Colonic mucosa (tissue), 4 donors: ENCODE data around the gene FBF1. TPM values are rescaled to one million over a fixed set of nuclear protein-coding genes. Genes with fewer than 3 reads are reported as not detected.
A peak's percentile ranks its signal among the peaks of the same experiment; 100 is the strongest.

Experiments used
- DNase-seq: peaks from one replicate; pipeline ENCODE4 v3.0.0-alpha.2; 2020
- H3K27ac ChIP-seq: fragments of 200-600 bp; one replicate; pipeline ENCODE4 v1.8.0; 2021
- H3K27me3 ChIP-seq: fragments of 200-600 bp; one replicate; pipeline ENCODE4 v1.8.0; 2021
- H3K36me3 ChIP-seq: fragments of 200-600 bp; one replicate; pipeline ENCODE4 v1.8.0; 2021
- H3K4me1 ChIP-seq: fragments of 200-600 bp; one replicate; pipeline ENCODE4 v1.8.0; 2021; ENCODE audit warnings: mild to moderate bottlenecking
- H3K4me3 ChIP-seq: fragments of 200-600 bp; one replicate; pipeline ENCODE4 v1.8.0; 2021
- H3K9ac ChIP-seq, 2 donors: one replicate each; pipeline ENCODE4 v1.7.0; 2013; ENCODE audit warnings: control low read depth in 2 of 2, low read depth in 2 of 2, low read length in 2 of 2
- H3K9me3 ChIP-seq: fragments of 200-600 bp; one replicate; pipeline ENCODE4 v1.8.0; 2021
- CTCF ChIP-seq: fragments of 200-600 bp; IDR thresholded peaks from one replicate; pipeline ENCODE4 v1.8.0; 2022; ENCODE audit warnings: antibody characterized with exemption, mild to moderate bottlenecking
- intact Hi-C: fragments of 100-400 bp; cut with DNase I; formaldehyde crosslinking; loops from one replicate; pipeline ENCODE4 v1.14.1; 2022
- total RNA-seq, 2 donors: library from RNA; stranded (reverse); fragmentation: NEBNext Ultra II Directional in 1 of 2; extraction: Animal tissue kit (Norgen Biotek cat#: 25700) in 1 of 2; gene quantifications; one replicate each; pipeline ENCODE4 v1.2.1, GENCODE V29; 2021
- donor health status: healthy.
- donor health status: DM: no; HTN: no; CAD: no.
- donor health status: DM: no; HTN: no; CAD: no.

The FBF1 gene
- total RNA-seq, 2 donors from 2014 or later: 3.2 to 21.5 TPM

DNA sequence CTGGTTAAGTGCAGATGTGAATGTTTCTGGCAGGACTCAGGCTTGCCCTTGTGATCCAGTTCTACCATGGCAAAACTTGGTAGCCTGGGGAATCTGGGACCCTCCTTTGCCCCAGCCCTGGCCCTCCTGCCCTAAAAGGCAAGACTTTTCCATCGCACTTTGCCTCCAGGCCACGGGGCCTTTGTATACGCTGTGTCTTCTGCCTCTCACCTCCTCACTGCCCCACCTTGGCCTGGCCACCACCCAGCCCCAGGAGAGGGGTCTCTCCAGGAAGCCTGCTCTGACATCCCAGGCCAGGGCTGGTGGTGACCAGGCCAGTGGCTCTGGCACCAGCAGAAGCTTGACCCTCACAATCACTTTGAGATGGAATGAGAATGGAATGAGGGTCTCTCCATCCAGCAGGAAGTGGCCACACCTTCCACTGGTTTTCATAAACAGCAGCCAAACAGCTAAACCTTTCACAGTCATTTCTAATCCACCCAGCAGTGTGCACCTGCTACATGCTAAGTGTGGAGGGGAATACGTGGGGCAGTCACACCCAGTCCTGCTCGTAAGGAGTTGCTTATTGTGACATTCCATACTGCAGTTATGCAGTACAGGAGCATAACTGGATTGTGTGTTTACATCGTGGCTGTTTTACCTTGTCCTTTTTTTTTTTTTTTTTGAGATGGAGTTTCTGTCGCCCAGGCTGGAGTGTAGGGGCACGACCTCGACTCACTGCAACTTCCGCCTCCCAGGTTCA, 34.5 kb downstream of the FBF1 start:
- DNase-seq: no peak
- no peaks in the 10 kb centered on the region for H3K9me3 ChIP-seq
- peaks cover 5% of the 10 kb centered on the region for H3K4me1 ChIP-seq
- no peak for TF ChIP-seq CTCF
- H3K27me3 ChIP-seq: no peaks in the 10 kb centered on the region
- H3K36me3 ChIP-seq: no peaks in the 10 kb centered on the region
- no peak overlapping the region for H3K4me3 ChIP-seq
- H3K9ac ChIP-seq: peak overlapping the region in 1 of 2 donors; percentile 8
- peak overlapping the region; percentile 7 for H3K27ac ChIP-seq
- intact Hi-C loops: loop anchor here (2.0 kb wide), 1 partner anchor 100 kb away; no protein-coding TSS in a partner anchor

DNA sequence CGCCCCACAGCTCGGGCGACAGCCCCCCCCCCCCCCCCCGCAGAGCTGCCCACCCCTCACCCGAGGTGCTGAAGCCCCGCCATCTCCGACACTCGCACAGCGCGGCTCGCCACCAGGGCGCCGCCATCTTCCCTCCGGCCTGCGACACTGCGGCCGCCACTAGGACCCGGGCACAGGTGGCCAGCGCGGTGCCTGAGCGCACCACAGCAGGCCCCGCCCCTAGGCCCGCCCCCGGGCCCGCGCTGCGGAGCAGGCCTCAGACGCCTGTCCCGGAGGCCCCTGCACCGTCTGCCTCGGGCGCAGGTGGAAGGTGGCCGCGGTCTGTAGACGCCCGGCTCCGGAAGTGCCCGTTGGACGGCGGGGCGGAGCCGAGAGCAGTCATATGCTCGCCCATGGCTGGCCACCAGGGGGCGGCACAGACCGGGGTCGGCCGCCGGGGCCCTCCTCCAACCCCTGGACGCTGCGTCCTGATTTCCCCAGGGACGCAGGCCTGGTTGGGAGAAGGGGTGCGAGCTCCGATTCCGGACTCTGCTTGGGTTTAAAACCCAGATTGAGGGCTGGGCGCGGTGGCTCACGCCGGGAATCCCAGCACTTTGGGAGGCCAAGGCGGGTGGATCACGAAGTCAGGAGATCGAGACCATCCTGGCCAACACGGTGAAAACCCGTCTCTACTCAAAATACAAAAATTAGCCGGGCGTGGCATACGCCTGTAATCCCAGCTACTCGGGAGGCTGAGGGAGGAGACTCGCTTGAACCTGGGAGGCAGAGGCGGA, 35.9 kb downstream of the FBF1 start, which contains the start of gene MRPL38:
Gene MRPL38 (minus strand): TSS at position 136 of the 773 bp plus-strand sequence. CDS start 9 bp downstream, at position 127.
- Histone ChIP-seq H3K4me3 (peak within 1 kb of the TSS; percentile 72), H3K4me1 (peaks cover 5% of the 10 kb centered on the region), H3K36me3 (no peaks in the 10 kb centered on the region), H3K27me3 (no peaks in the 10 kb centered on the region), H3K27ac (peak within 1 kb of the TSS; percentile 94), H3K9me3 (no peaks in the 10 kb centered on the region), H3K9ac (peak within 1 kb of the TSS; percentile 65 to 78)
- peak; percentile 97 for TF ChIP-seq CTCF
- DNase-seq: peak; percentile 95
- intact Hi-C loops: no loop called here

DNA sequence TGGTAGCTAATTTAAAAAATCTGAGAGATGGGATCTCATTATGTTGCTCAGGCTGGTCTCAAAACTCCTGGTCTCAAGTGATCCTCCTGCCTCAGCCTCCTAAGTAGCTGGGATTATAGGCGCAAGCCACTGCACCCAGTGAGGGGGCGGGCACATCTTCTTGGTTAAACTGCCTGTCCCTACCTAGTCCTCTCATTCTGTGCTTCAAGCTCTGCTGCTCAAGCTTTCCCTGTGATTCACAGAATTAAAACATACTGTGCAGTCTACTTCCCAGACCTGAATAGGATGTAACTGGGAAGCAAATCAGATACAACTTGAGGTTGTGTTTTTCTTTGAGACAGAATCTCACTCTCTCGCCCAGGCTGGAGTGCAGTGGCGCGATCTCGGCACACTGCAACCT, 38.4 kb downstream of the FBF1 start:
- Histone ChIP-seq H3K9ac (no peak overlapping the region), H3K27me3 (no peaks in the 10 kb centered on the region), H3K36me3 (peaks cover 12% of the 10 kb centered on the region), H3K27ac (no peak overlapping the region), H3K4me3 (no peak overlapping the region), H3K9me3 (no peaks in the 10 kb centered on the region), H3K4me1 (peaks cover 5% of the 10 kb centered on the region)
- DNase-seq: no peak
- TF ChIP-seq CTCF: no peak
- intact Hi-C loops: no loop called here

GRCh38 chr17:75901727-75902126, 39.1 kb downstream of the FBF1 start:
- peaks cover 12% of the 10 kb centered on the region for H3K36me3 ChIP-seq
- no peak for DNase-seq
- no peak overlapping the region for H3K9ac ChIP-seq
- H3K4me1 ChIP-seq: peaks cover 5% of the 10 kb centered on the region
- no peaks in the 10 kb centered on the region for H3K9me3 ChIP-seq
- H3K27me3 ChIP-seq: no peaks in the 10 kb centered on the region
- intact Hi-C loops: no loop called here
- no peak overlapping the region for H3K27ac ChIP-seq
- no peak overlapping the region for H3K4me3 ChIP-seq
- TF ChIP-seq CTCF: no peak

DNA sequence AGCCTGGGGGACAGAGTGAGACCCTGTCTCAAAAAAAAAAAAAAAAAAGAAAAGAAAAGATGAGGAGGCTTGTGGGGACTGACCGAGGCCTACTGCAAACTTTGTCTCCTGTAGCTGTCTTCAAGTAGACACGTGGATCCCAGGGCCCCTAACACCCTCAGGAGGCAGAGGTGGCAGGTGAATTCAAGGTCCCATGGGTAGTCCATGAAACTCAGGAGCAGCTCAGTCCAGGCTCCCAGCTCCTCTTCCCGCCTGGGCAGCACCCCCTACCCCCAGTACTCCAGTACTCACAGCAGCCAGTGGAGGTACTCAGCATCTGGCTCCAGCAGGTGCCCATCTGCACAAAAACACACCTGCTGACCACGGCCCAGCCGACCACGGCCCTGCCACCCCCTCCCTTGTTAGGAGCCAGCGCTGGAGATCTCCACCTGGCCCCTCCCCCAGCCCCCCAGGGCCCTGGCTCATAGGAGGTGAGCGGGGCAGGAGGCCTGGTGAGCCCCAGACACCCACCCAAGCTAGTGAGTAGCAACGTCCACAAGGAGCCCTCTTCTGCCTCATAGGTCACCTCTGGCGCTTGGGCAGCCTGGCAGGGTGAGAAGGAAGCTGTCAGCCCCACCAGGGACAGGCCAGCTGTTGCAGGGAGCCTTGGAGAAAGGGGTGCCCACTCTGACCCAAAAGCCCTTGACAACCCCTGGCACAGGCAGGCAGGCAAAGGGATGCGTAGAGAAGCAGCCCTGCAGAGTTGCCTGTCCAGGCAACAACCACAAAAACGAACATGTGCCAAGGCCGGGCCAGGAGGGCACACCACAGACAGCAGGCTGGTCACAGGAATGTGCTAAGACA, 39.9 kb downstream of the FBF1 start:
- DNase-seq: no peak
- TF ChIP-seq CTCF: no peak
- Histone ChIP-seq H3K4me3 (no peak overlapping the region), H3K9ac (no peak overlapping the region), H3K36me3 (peaks cover 12% of the 10 kb centered on the region), H3K4me1 (peaks cover 5% of the 10 kb centered on the region), H3K27ac (no peak overlapping the region), H3K9me3 (no peaks in the 10 kb centered on the region), H3K27me3 (no peaks in the 10 kb centered on the region)
- intact Hi-C loops: no loop called here
